H9 (cell line): ENCODE measurements around the gene CA7. TPM values are rescaled to one million over a fixed set of nuclear protein-coding genes. Genes with fewer than 3 reads are reported as not detected.

Source experiments
- DNase-seq: peaks from one replicate; pipeline ENCODE4 v3.0.0-alpha.2; 2017
- H2AFZ ChIP-seq: one replicate; pipeline ENCODE4 v1.6.1; 2013; ENCODE audit warnings: mild to moderate bottlenecking, low read length, control low read depth, moderate library complexity
- H2AK5ac ChIP-seq: 2 replicates; pipeline ENCODE4 v1.6.1; 2013; ENCODE audit warnings: low read length, control low read depth, mixed read lengths; ENCODE audit not compliant: insufficient read length
- H2BK120ac ChIP-seq: one replicate; pipeline ENCODE4 v1.6.1; 2013; ENCODE audit warnings: low read depth, mild to moderate bottlenecking, low read length, control low read depth, inconsistent platforms; ENCODE audit not compliant: poor library complexity, severe bottlenecking
- H2BK12ac ChIP-seq: 2 replicates; pipeline ENCODE4 v1.6.1; 2013; ENCODE audit warnings: low read length, control low read depth, mixed read lengths, low read depth; ENCODE audit not compliant: insufficient read length
- H2BK15ac ChIP-seq: 2 replicates; pipeline ENCODE4 v1.6.1; 2013; ENCODE audit warnings: low read depth, low read length, control low read depth
- H2BK20ac ChIP-seq: one replicate; pipeline ENCODE4 v1.6.1; 2013; ENCODE audit warnings: low read depth, mild to moderate bottlenecking, low read length, control low read depth, inconsistent platforms; ENCODE audit not compliant: poor library complexity, severe bottlenecking
- H2BK5ac ChIP-seq: 2 replicates; pipeline ENCODE4 v1.6.1; 2013; ENCODE audit warnings: low read length, control low read depth, mixed read lengths; ENCODE audit not compliant: insufficient read length
- H3K14ac ChIP-seq: 2 replicates; pipeline ENCODE4 v1.6.1; 2013; ENCODE audit warnings: low read length, control low read depth; ENCODE audit not compliant: insufficient read depth
- H3K18ac ChIP-seq: 2 replicates; pipeline ENCODE4 v1.6.1; 2013; ENCODE audit warnings: low read depth, mild to moderate bottlenecking, mixed read lengths, low read length, control low read depth; ENCODE audit not compliant: insufficient read length
- H3K23ac ChIP-seq: 2 replicates; pipeline ENCODE4 v1.6.1; 2013; ENCODE audit warnings: low read length, control low read depth, mixed read lengths, low read depth; ENCODE audit not compliant: insufficient read length
- H3K23me2 ChIP-seq: 2 replicates; pipeline ENCODE4 v1.6.1; 2013; ENCODE audit warnings: low read depth, mild to moderate bottlenecking, mixed read lengths, low read length, control low read depth; ENCODE audit not compliant: insufficient read length, poor library complexity, severe bottlenecking
- H3K27ac ChIP-seq: 2 replicates; pipeline ENCODE4 v1.5.1; 2013; ENCODE audit warnings: low read length, control low read depth, mixed read lengths, low read depth; ENCODE audit not compliant: insufficient read length
- H3K27me3 ChIP-seq: 2 replicates; pipeline ENCODE4 v1.6.1; 2013; ENCODE audit warnings: low read length, control low read depth, inconsistent platforms; ENCODE audit not compliant: insufficient read depth
- H3K4ac ChIP-seq: 2 replicates; pipeline ENCODE4 v1.6.1; 2013; ENCODE audit warnings: low read depth, mild to moderate bottlenecking, control low read depth, inconsistent platforms, low read length, moderate library complexity
- H3K4me1 ChIP-seq: 2 replicates; pipeline ENCODE4 v1.6.1; 2013; ENCODE audit warnings: low read length, control low read depth, inconsistent platforms; ENCODE audit not compliant: insufficient read depth
- H3K4me2 ChIP-seq: 2 replicates; pipeline ENCODE4 v1.6.1; 2013; ENCODE audit warnings: low read length, control low read depth, mixed read lengths; ENCODE audit not compliant: insufficient read length, insufficient read depth
- H3K56ac ChIP-seq: 2 replicates; pipeline ENCODE4 v1.6.1; 2013; ENCODE audit warnings: low read depth, mild to moderate bottlenecking, mixed read lengths, low read length, control low read depth; ENCODE audit not compliant: insufficient read length
- H3K79me1 ChIP-seq: 2 replicates; pipeline ENCODE4 v1.6.1; 2013; ENCODE audit warnings: low read depth, mild to moderate bottlenecking, moderate library complexity, low read length, control low read depth, inconsistent platforms; ENCODE audit not compliant: insufficient read depth, poor library complexity, severe bottlenecking
- H3K79me2 ChIP-seq: 2 replicates; pipeline ENCODE4 v1.6.1; 2013; ENCODE audit warnings: low read length, control low read depth, inconsistent platforms; ENCODE audit not compliant: insufficient read depth
- H3K9ac ChIP-seq: 2 replicates; pipeline ENCODE4 v1.6.1; 2013; ENCODE audit warnings: low read length, control low read depth, mixed read lengths; ENCODE audit not compliant: insufficient read length; ENCODE audit errors: extremely low read depth
- H3K9me3 ChIP-seq: one replicate; pipeline ENCODE4 v1.6.1; 2013; ENCODE audit warnings: low read depth, low read length, inconsistent platforms; ENCODE audit not compliant: control insufficient read depth
- H3T11ph ChIP-seq: one replicate; pipeline ENCODE4 v1.6.1; 2013; ENCODE audit warnings: mild to moderate bottlenecking, low read length, control low read depth, inconsistent platforms
- H4K20me1 ChIP-seq: one replicate; pipeline ENCODE4 v1.6.1; 2013; ENCODE audit not compliant: control insufficient read depth, insufficient read length, insufficient read depth
- H4K5ac ChIP-seq: 2 replicates; pipeline ENCODE4 v1.6.1; 2013; ENCODE audit warnings: low read depth, mild to moderate bottlenecking, mixed read lengths, low read length, control low read depth; ENCODE audit not compliant: insufficient read length
- H4K8ac ChIP-seq: replicated peaks from 2 replicates; pipeline ENCODE4 v1.6.1; 2013; ENCODE audit warnings: low read length, control low read depth, mixed read lengths, low read depth; ENCODE audit not compliant: insufficient read length
- H4K91ac ChIP-seq: 2 replicates; pipeline ENCODE4 v1.6.1; 2013; ENCODE audit warnings: low read depth, mild to moderate bottlenecking, moderate library complexity, mixed read lengths, low read length, control low read depth; ENCODE audit not compliant: insufficient read length
- H3K27ac Mint-ChIP-seq, 3 experiments: 2 replicates in 2 of 3; 3 replicates in 1 of 3; pipeline ENCODE4 v1.8.0; 2020 to 2021; ENCODE audit warnings: mixed read lengths in 3 of 3, mild to moderate bottlenecking in 1 of 3, moderate library complexity in 1 of 3
- H3K27me3 Mint-ChIP-seq: 2 replicates; pipeline ENCODE4 v1.8.0; 2021; ENCODE audit warnings: low read depth, mild to moderate bottlenecking, moderate library complexity, mixed read lengths
- H3K36me3 Mint-ChIP-seq, 3 experiments: 2 replicates in 2 of 3; 3 replicates in 1 of 3; pipeline ENCODE4 v1.8.0; 2020 to 2021; ENCODE audit warnings: low read depth in 3 of 3, mixed read lengths in 3 of 3; ENCODE audit not compliant: insufficient read depth in 1 of 3
- H3K4me1 Mint-ChIP-seq, 2 experiments: 2 replicates each; pipeline ENCODE4 v1.8.0; 2020; ENCODE audit warnings: mixed read lengths in 2 of 2
- H3K4me3 Mint-ChIP-seq, 2 experiments: 2 replicates in 1 of 2; 3 replicates in 1 of 2; pipeline ENCODE4 v1.8.0; 2020 to 2021; ENCODE audit warnings: mild to moderate bottlenecking in 2 of 2, mixed read lengths in 2 of 2, moderate library complexity in 1 of 2
- H3K9me3 Mint-ChIP-seq, 2 experiments: 2 replicates in 1 of 2; 3 replicates in 1 of 2; pipeline ENCODE4 v1.8.0; 2020; ENCODE audit warnings: mild to moderate bottlenecking in 2 of 2, mixed read lengths in 2 of 2, moderate library complexity in 1 of 2
- CTCF ChIP-seq: fragments of 200-600 bp; sonication (generic); conservative IDR thresholded peaks from 3 replicates; pipeline ENCODE4 v1.8.0; 2021; ENCODE audit warnings: antibody characterized with exemption, mild to moderate bottlenecking
- WGBS: extraction: QIAGEN DNeasy Blood & Tissue Kit; methylation state at CpG from one replicate; pipeline ENCODE4 v1.1.7; 2013; ENCODE audit warnings: missing lambda C conversion rate, low lambda C conversion rate, mixed read lengths; ENCODE audit not compliant: insufficient read length; ENCODE audit errors: extremely low coverage; 5-methylcytosine and 5-hydroxymethylcytosine counted together
- total RNA-seq: library from RNA; stranded (reverse); gene quantifications from 2 replicates; pipeline ENCODE4 v1.2.1, GENCODE V29; 2021

CA7 gene
- total RNA-seq, 1 experiment from 2014 or later = 0.81 TPM

- Histone ChIP-seq H3K4ac (no peak overlapping the region), H3K9me3 (no peaks in the 10 kb centered on the region), H3K4me1 (no peaks in the 10 kb centered on the region; the same call in 1 of the 2 replicates), H4K8ac (no peak overlapping the region), H2AK5ac (no peak overlapping the region), H3K14ac (no peak overlapping the region), H3K23me2 (no peaks in the 10 kb centered on the region), H3K79me2 (peaks cover 7% of the 10 kb centered on the region; the same call in 1 of the 2 replicates), H3K27ac (no peak overlapping the region), H2BK12ac (no peak overlapping the region), H4K5ac (no peak overlapping the region), H2AFZ (no peak overlapping the region), H3K56ac (no peak overlapping the region), H2BK15ac (no peak overlapping the region), H4K20me1 (no peaks in the 10 kb centered on the region), H2BK5ac (no peak overlapping the region), H3K23ac (no peak overlapping the region), H3K9ac (no peak overlapping the region), H3T11ph (no peak overlapping the region), H3K18ac (no peak overlapping the region), H4K91ac (no peak overlapping the region), H3K4me2 (no peak overlapping the region), H3K27me3 (no peaks in the 10 kb centered on the region), H2BK20ac (no peak overlapping the region), H2BK120ac (no peak overlapping the region), H3K79me1 (peaks cover 7% of the 10 kb centered on the region)
- Mint-ChIP-seq H3K27me3 (peaks cover 18% of the 10 kb centered on the region), H3K36me3 (peaks cover 6% of the 10 kb centered on the region in 3 experiments; a peak in 6 of 7 replicates), H3K9me3 (no peaks in the 10 kb centered on the region; a peak in 1 of 5 replicates), H3K27ac (no peak overlapping the region), H3K4me1 (peaks cover 10 to 13% of the 10 kb centered on the region in 2 experiments), H3K4me3 (no peak overlapping the region; a peak in 1 of 5 replicates)
- WGBS = no CpG with 5 or more reads among the region's 7 CpGs
- DNase-seq = no peak
- no peak for TF ChIP-seq CTCF
Observed at GRCh38 chr16:66832661-66833305, 11.4 kb upstream of the CA7 start.
